Measurements from ENCODE around the gene FRAS1.

- TF ChIP-seq POLR2A (IDR thresholded peaks at IDR 0.05) (no peak), CTCF (IDR thresholded peaks at IDR 0.05) (no peak), EP300 (IDR thresholded peaks at IDR 0.05) (no peak)
Measured at GRCh38 chr4:78332976-78333375, 275.9 kb downstream of the FRAS1 start.
